Right cardiac atrium (tissue), 5 donors: Measurements from ENCODE around the gene ZSWIM6. TPM values are rescaled to one million over a fixed set of nuclear protein-coding genes. Genes with fewer than 3 reads are reported as not detected.

Source experiments
- ATAC-seq, 2 donors: fragments of 200-7000 bp; cut with Tn5 transposase; one replicate each; pipeline versions ENCODE4 v1.8.0 to v1.9.1; 2020; ENCODE audit warnings: moderate library complexity in 2 of 2, mild to moderate bottlenecking in 1 of 2
- DNase-seq, 3 donors: peaks; one replicate each; pipeline ENCODE4 v3.0.0-alpha.2; 2020
- H3K27ac ChIP-seq: one replicate; pipeline ENCODE4 v1.5.1; 2013; ENCODE audit warnings: mild to moderate bottlenecking, low read length, control low read depth, moderate library complexity
- H3K27me3 ChIP-seq: one replicate; pipeline ENCODE4 v1.6.1; 2013; ENCODE audit not compliant: control insufficient read depth, insufficient read depth
- H3K4me1 ChIP-seq: one replicate; pipeline ENCODE4 v1.6.1; 2013; ENCODE audit warnings: low read length; ENCODE audit not compliant: control insufficient read depth, insufficient read depth
- H3K4me3 ChIP-seq: one replicate; pipeline ENCODE4 v1.5.1; 2013; ENCODE audit warnings: low read length, control low read depth
- H3K9me3 ChIP-seq: one replicate; pipeline ENCODE4 v1.6.1; 2013; ENCODE audit warnings: low read length; ENCODE audit not compliant: control insufficient read depth
- WGBS: extraction: QIAGEN DNeasy Blood & Tissue Kit; methylation state at CpG from one replicate; pipeline ENCODE4 v1.1.7; 2013; 5-methylcytosine and 5-hydroxymethylcytosine counted together
- intact Hi-C, 4 donors: fragments of 100-400 bp; cut with DNase I; formaldehyde crosslinking; loops; one replicate each; pipeline versions ENCODE4 v1.11.0 to v1.14.0; 2022 to 2023
- polyA plus RNA-seq: library from polyadenylated mRNA; stranded (reverse); fragments of 200-250 nt; gene quantifications from one replicate; pipeline ENCODE4 v1.2.3, GENCODE V29; 2013
- total RNA-seq, 4 donors: library from RNA; stranded (reverse); fragmentation: NEBNext Ultra II Directional; extraction: Animal tissue kit (Norgen Biotek cat#: 25700); gene quantifications; one replicate each; pipeline ENCODE4 v1.2.1, GENCODE V29; 2021
- donor health status: healthy with polysubstance abuse.
- donor health status: DM: no; HTN: yes; CAD: no.
- donor health status: DM: no; HTN: no; CAD: no.
- donor health status: DM: no; HTN: yes; CAD: no; lungs with severe emphysema.
- donor health status: DM: yes; HTN: yes; CAD: no.

ZSWIM6 gene
- total and polyA plus RNA-seq, 5 donors: 2.5 to 7.9 (median 6.8) TPM

- intact Hi-C loops: no loop called here
- no peaks in the 10 kb centered on the region for H3K9me3 ChIP-seq
- peak; percentile 55 to 61 for ATAC-seq
- no peaks in the 10 kb centered on the region for H3K4me1 ChIP-seq
- H3K27me3 ChIP-seq: no peaks in the 10 kb centered on the region
- DNase-seq: no peak
- no peak overlapping the region for H3K4me3 ChIP-seq
- 91% methylated on average over 3 of the region's 3 CpGs for WGBS
- no peak overlapping the region for H3K27ac ChIP-seq
Measured at GRCh38 chr5:61563401-61563800, 231.3 kb downstream of the ZSWIM6 start.

GRCh38 chr5:61567337-61567736, 235.3 kb downstream of the ZSWIM6 start:
- Histone ChIP-seq H3K4me3 (no peak overlapping the region), H3K27me3 (no peaks in the 10 kb centered on the region), H3K27ac (no peak overlapping the region), H3K9me3 (no peaks in the 10 kb centered on the region), H3K4me1 (no peaks in the 10 kb centered on the region)
- ATAC-seq: no peak
- 54% methylated on average over 5 of the region's 5 CpGs for WGBS
- DNase-seq: no peak
- intact Hi-C loops: no loop called here

- WGBS: 59% methylated on average over 8 of the region's 8 CpGs
- ATAC-seq: peak; percentile 75 to 88
- H3K4me3 ChIP-seq: no peak overlapping the region
- DNase-seq: peak; percentile 49 to 86 (median 82)
- no peaks in the 10 kb centered on the region for H3K27me3 ChIP-seq
- H3K27ac ChIP-seq: no peak overlapping the region
- no peaks in the 10 kb centered on the region for H3K9me3 ChIP-seq
- no peaks in the 10 kb centered on the region for H3K4me1 ChIP-seq
- intact Hi-C loops: no loop called here
Measured at GRCh38 chr5:61569353-61569752, 237.3 kb downstream of the ZSWIM6 start.

- no peaks in the 10 kb centered on the region for H3K4me1 ChIP-seq
- intact Hi-C loops: no loop called here
- no peak overlapping the region for H3K4me3 ChIP-seq
- no peak overlapping the region for H3K27ac ChIP-seq
- no peaks in the 10 kb centered on the region for H3K27me3 ChIP-seq
- ATAC-seq (no peak), DNase-seq (no peak)
- WGBS: 94% methylated on average over 5 of the region's 5 CpGs
- H3K9me3 ChIP-seq: no peaks in the 10 kb centered on the region
Measured at GRCh38 chr5:61570767-61571166, 238.7 kb downstream of the ZSWIM6 start.

- Histone ChIP-seq H3K4me1 (no peaks in the 10 kb centered on the region), H3K9me3 (no peaks in the 10 kb centered on the region), H3K4me3 (no peak overlapping the region), H3K27me3 (no peaks in the 10 kb centered on the region), H3K27ac (no peak overlapping the region)
- 92% methylated on average over 5 of the region's 5 CpGs for WGBS
- DNase-seq: no peak
- intact Hi-C loops: no loop called here
- no peak for ATAC-seq
Measured at GRCh38 chr5:61572959-61573358, 240.9 kb downstream of the ZSWIM6 start.

GRCh38 chr5:61575103-61575502, 243.0 kb downstream of the ZSWIM6 start:
- H3K27ac ChIP-seq: no peak overlapping the region
- ATAC-seq: no peak
- H3K4me1 ChIP-seq: no peaks in the 10 kb centered on the region
- H3K4me3 ChIP-seq: no peak overlapping the region
- H3K9me3 ChIP-seq: no peaks in the 10 kb centered on the region
- DNase-seq: no peak
- no peaks in the 10 kb centered on the region for H3K27me3 ChIP-seq
- intact Hi-C loops: no loop called here
- WGBS: 72% methylated on average over 4 of the region's 4 CpGs

- H3K9me3 ChIP-seq: no peaks in the 10 kb centered on the region
- no peak for ATAC-seq
- no peak overlapping the region for H3K4me3 ChIP-seq
- H3K27me3 ChIP-seq: no peaks in the 10 kb centered on the region
- no peaks in the 10 kb centered on the region for H3K4me1 ChIP-seq
- intact Hi-C loops: no loop called here
- WGBS: 89% methylated on average over 6 of the region's 6 CpGs
- H3K27ac ChIP-seq: no peak overlapping the region
- no peak for DNase-seq
Measured at GRCh38 chr5:61575581-61575980, 243.5 kb downstream of the ZSWIM6 start.

- DNase-seq (no peak), ATAC-seq (no peak)
- Histone ChIP-seq H3K27me3 (no peaks in the 10 kb centered on the region), H3K27ac (no peak overlapping the region), H3K4me1 (no peaks in the 10 kb centered on the region), H3K4me3 (no peak overlapping the region), H3K9me3 (no peaks in the 10 kb centered on the region)
- 92% methylated on average over 3 of the region's 3 CpGs for WGBS
- intact Hi-C loops: no loop called here
Measured at GRCh38 chr5:61576556-61576955, 244.5 kb downstream of the ZSWIM6 start.

- Histone ChIP-seq H3K27ac (no peak overlapping the region), H3K4me1 (peaks cover 3% of the 10 kb centered on the region), H3K9me3 (no peaks in the 10 kb centered on the region), H3K27me3 (no peaks in the 10 kb centered on the region), H3K4me3 (no peak overlapping the region)
- DNase-seq: no peak
- intact Hi-C loops: no loop called here
- no peak for ATAC-seq
- 83% methylated on average over 1 of the region's 1 CpG for WGBS
Measured at GRCh38 chr5:61578858-61579503, 246.9 kb downstream of the ZSWIM6 start.

- Histone ChIP-seq H3K4me1 (peaks cover 5% of the 10 kb centered on the region), H3K4me3 (no peak overlapping the region), H3K27ac (no peak overlapping the region), H3K9me3 (no peaks in the 10 kb centered on the region), H3K27me3 (no peaks in the 10 kb centered on the region)
- intact Hi-C loops: no loop called here
- DNase-seq: no peak
- no peak for ATAC-seq
- 22% methylated on average over 2 of the region's 2 CpGs for WGBS
Measured at GRCh38 chr5:61582205-61582820, 250.3 kb downstream of the ZSWIM6 start.

GRCh38 chr5:61582887-61583286, 250.8 kb downstream of the ZSWIM6 start:
- intact Hi-C loops: no loop called here
- Histone ChIP-seq H3K4me3 (no peak overlapping the region), H3K9me3 (no peaks in the 10 kb centered on the region), H3K27me3 (no peaks in the 10 kb centered on the region), H3K27ac (no peak overlapping the region), H3K4me1 (peaks cover 5% of the 10 kb centered on the region)
- WGBS: 51% methylated on average over 3 of the region's 3 CpGs
- DNase-seq (no peak), ATAC-seq (no peak)
